Omental fat pad (tissue), 4 donors: ENCODE measurements around the gene PPP1R7. TPM values are rescaled to one million over a fixed set of nuclear protein-coding genes. Genes with fewer than 3 reads are reported as not detected.

Experiments used
- ATAC-seq: fragments of 150-250 bp; one replicate; pipeline ENCODE4 v1.9.1; 2016; ENCODE audit warnings: mild to moderate bottlenecking, moderate library complexity; ENCODE audit not compliant: low FRiP score
- DNase-seq: peaks from one replicate; pipeline ENCODE4 v3.0.0-alpha.2; 2019; ENCODE audit warnings: low spot score
- total RNA-seq, 4 donors: library from RNA; depleted of rRNA; stranded (reverse); fragments of >200 nt; gene quantifications; one replicate each; pipeline ENCODE4 v1.1.0, GENCODE V29; 2016
- TF ChIP-seq, protein P1 (sequence below), 3 donors: fragments of 450-650 bp; IDR thresholded peaks; one replicate each; pipeline ENCODE4 v1.5.1; 2016 to 2017; ENCODE audit warnings: antibody characterized with exemption in 3 of 3, mild to moderate bottlenecking in 3 of 3, moderate library complexity in 2 of 3

PPP1R7 gene
- total RNA-seq, 4 donors from 2014 or later = 33.4 to 41.8 (median 35.4) TPM

DNA sequence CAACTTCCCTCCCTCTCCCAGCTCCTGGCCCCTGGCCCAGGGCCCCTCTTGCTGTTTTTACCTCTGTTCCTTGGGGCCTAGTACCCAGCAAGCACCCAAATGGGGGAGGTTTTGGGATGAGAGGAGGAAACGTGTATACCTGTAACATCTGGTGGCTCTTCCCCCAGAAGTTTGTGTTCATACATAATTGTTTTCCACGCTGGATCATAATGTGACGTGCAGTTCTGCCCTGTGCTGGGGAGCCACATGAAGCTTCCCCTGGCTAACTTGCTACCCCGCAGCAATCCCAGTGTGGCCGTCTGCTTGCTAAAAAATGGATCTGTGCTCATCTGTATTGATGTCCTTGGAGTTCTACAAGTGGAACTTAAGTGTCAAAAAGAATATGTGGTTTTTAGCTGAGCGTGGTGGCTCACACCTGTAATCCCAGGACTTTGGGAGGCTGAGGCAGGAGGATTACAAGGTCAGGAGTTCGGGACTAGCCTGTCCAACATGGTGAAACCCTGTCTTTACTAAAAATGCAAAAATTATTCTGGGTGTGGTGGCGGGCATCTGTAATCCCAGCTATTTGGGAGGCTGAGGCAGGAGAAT, 74.7 kb downstream of the PPP1R7 start:
- ATAC-seq (no peak), DNase-seq (no peak)
- TF ChIP-seq, protein P1, sequence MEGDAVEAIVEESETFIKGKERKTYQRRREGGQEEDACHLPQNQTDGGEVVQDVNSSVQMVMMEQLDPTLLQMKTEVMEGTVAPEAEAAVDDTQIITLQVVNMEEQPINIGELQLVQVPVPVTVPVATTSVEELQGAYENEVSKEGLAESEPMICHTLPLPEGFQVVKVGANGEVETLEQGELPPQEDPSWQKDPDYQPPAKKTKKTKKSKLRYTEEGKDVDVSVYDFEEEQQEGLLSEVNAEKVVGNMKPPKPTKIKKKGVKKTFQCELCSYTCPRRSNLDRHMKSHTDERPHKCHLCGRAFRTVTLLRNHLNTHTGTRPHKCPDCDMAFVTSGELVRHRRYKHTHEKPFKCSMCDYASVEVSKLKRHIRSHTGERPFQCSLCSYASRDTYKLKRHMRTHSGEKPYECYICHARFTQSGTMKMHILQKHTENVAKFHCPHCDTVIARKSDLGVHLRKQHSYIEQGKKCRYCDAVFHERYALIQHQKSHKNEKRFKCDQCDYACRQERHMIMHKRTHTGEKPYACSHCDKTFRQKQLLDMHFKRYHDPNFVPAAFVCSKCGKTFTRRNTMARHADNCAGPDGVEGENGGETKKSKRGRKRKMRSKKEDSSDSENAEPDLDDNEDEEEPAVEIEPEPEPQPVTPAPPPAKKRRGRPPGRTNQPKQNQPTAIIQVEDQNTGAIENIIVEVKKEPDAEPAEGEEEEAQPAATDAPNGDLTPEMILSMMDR (IDR thresholded peaks at IDR 0.05) = no peak

DNA sequence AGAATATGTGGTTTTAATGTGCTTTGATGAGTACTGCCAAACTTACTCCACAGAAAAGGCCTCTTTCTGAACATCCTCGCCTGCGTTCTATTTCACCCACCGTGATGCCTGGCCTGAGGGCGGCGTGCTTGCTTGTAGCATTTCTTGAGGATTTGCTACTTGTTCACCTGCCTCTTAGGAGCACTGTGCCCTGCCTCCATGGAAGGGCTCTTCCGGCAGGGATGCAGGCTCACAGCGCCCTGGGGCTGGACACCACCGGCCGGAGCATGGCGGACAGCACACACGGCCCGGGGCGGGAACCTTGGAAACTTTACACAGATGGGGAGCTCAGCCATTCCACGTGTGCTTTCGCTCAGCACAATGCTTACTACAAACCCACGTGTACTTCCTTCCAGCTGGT, 75.3 kb downstream of the PPP1R7 start:
- ATAC-seq (no peak), DNase-seq (no peak)
- TF ChIP-seq, protein P1 (IDR thresholded peaks at IDR 0.05) = no peak

- TF ChIP-seq, protein P1 (IDR thresholded peaks at IDR 0.05) = no peak
- ATAC-seq (no peak), DNase-seq (no peak)
These were observed 75.7 kb downstream of the PPP1R7 start for GRCh38 chr2:241225983-241226382.

- DNase-seq (no peak), ATAC-seq (no peak)
These were observed 76.7 kb downstream of the PPP1R7 start for GRCh38 chr2:241226723-241227572.

GRCh38 chr2:241227594-241227993, 77.3 kb downstream of the PPP1R7 start:
- TF ChIP-seq, protein P1 (IDR thresholded peaks at IDR 0.05) = no peak
- no peak for ATAC-seq
- no peak for DNase-seq

More at GRCh38 chr2:241226723-241227572, 76.7 kb downstream of the PPP1R7 start:
- TF ChIP-seq, protein P1 (IDR thresholded peaks at IDR 0.05) = no peak

DNA sequence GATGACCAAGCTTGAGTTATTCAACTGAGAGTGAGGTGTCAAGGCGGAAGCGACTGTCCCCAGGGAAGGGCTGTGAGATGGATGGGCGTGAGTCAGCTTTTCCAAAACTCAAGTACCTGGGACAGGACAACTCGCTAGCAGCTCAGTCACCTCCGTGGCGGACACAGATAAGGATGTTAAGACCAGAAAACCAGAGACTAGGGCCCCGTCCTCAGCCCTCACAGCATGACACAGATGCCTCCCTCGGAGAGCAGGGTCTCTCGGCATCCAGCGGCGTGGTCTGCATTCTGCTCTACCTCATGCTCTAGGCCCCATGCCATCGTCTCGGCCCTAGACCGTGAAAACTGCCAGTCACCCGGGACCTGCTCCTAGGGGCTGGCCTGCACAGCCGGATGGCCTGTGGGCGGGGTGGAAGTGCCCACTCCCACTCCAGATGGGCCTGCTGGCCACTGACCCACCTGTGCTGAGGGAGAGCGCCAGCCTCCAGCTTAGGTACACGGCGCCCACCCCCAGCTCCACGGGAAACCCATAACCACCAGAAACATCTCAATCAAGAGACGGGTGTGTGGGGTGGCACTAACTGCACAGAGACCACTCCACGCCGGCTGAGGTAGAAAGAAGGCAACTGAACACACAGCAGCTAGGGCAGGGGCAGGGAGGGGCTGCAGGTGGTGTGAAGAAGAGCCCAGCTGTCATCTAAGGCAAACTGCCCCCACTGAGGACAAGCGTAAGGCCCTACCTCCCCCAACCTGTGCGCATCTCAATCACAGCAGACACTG, 78.0 kb downstream of the PPP1R7 start:
- TF ChIP-seq, protein P1 (IDR thresholded peaks at IDR 0.05) = no peak
- no peak for ATAC-seq
- DNase-seq = no peak
